GM23338 (cell line): ENCODE data around the gene WDR27. TPM values are rescaled to one million over a fixed set of nuclear protein-coding genes. Genes with fewer than 3 reads are reported as not detected.

ENCODE experiments used
- ATAC-seq: fragments of 200-7000 bp; cut with Tn5 transposase; 3 replicates; pipeline ENCODE4 v1.9.1; 2020
- DNase-seq: peaks from one replicate; pipeline ENCODE4 v3.0.0-alpha.2; 2015; ENCODE audit warnings: low spot score
- H2AFZ ChIP-seq: fragments of 200-600 bp; sonication (generic); 2 replicates; pipeline ENCODE4 v1.8.0; 2016; ENCODE audit warnings: antibody characterized with exemption, mild to moderate bottlenecking, moderate library complexity
- H3F3A ChIP-seq: fragments of 200-600 bp; sonication (generic); replicated peaks from 2 replicates; pipeline ENCODE4 v1.8.0; 2017; ENCODE audit warnings: antibody characterized with exemption, mixed run types, low read depth
- H3K27ac ChIP-seq: fragments of 200-600 bp; sonication (generic); 2 replicates; pipeline ENCODE4 v1.6.1; 2016; ENCODE audit warnings: low read depth
- H3K27me3 ChIP-seq: fragments of 200-600 bp; sonication (generic); 2 replicates; pipeline ENCODE4 v1.8.0; 2016; ENCODE audit warnings: mild to moderate bottlenecking, mixed run types, moderate library complexity; ENCODE audit not compliant: insufficient read depth
- H3K36me3 ChIP-seq: fragments of 200-600 bp; sonication (generic); 2 replicates; pipeline ENCODE4 v1.8.0; 2016; ENCODE audit warnings: mild to moderate bottlenecking; ENCODE audit not compliant: insufficient read depth
- H3K4me1 ChIP-seq: fragments of 200-600 bp; sonication (generic); 2 replicates; pipeline ENCODE4 v1.8.0; 2016; ENCODE audit warnings: mild to moderate bottlenecking, moderate library complexity; ENCODE audit not compliant: insufficient read depth
- H3K4me2 ChIP-seq: fragments of 200-600 bp; sonication (generic); 2 replicates; pipeline ENCODE4 v1.7.1; 2017; ENCODE audit warnings: mixed run types
- H3K4me3 ChIP-seq: fragments of 200-600 bp; sonication (generic); 2 replicates; pipeline ENCODE4 v1.6.1; 2016; ENCODE audit warnings: mixed run types
- H3K79me2 ChIP-seq: fragments of 200-600 bp; sonication (generic); replicated peaks from 2 replicates; pipeline ENCODE4 v1.8.0; 2017; ENCODE audit warnings: mild to moderate bottlenecking; ENCODE audit not compliant: insufficient read depth
- H3K9me2 ChIP-seq: fragments of 200-600 bp; sonication (generic); 2 replicates; pipeline ENCODE4 v1.8.0; 2017; ENCODE audit not compliant: insufficient read depth
- H4K20me1 ChIP-seq: fragments of 200-600 bp; sonication (generic); replicated peaks from 2 replicates; pipeline ENCODE4 v1.8.0; 2017; ENCODE audit warnings: mild to moderate bottlenecking; ENCODE audit not compliant: insufficient read depth
- H3K27ac Mint-ChIP-seq: 2 replicates; pipeline ENCODE4 v1.8.0; 2020; ENCODE audit warnings: inconsistent platforms, mild to moderate bottlenecking, moderate library complexity, mixed read lengths
- H3K27me3 Mint-ChIP-seq: 3 replicates; pipeline ENCODE4 v1.8.0; 2022; ENCODE audit warnings: low read depth, mild to moderate bottlenecking, moderate library complexity, mixed read lengths, inconsistent platforms; ENCODE audit not compliant: insufficient read depth, poor library complexity
- H3K36me3 Mint-ChIP-seq: 3 replicates; pipeline ENCODE4 v1.8.0; 2021; ENCODE audit warnings: low read depth, mild to moderate bottlenecking, inconsistent platforms, moderate library complexity, mixed read lengths
- H3K4me1 Mint-ChIP-seq: 3 replicates; pipeline ENCODE4 v1.8.0; 2020; ENCODE audit warnings: mild to moderate bottlenecking, inconsistent platforms, mixed read lengths
- H3K4me3 Mint-ChIP-seq: 3 replicates; pipeline ENCODE4 v1.8.0; 2021; ENCODE audit warnings: moderate library complexity, mild to moderate bottlenecking, inconsistent platforms, mixed read lengths
- H3K9me3 Mint-ChIP-seq: 3 replicates; pipeline ENCODE4 v1.8.0; 2020; ENCODE audit warnings: moderate library complexity, mild to moderate bottlenecking, inconsistent platforms, mixed read lengths
- CREB1 ChIP-seq: fragments of 250-450 bp; sonication (Bioruptor Pico); IDR thresholded peaks from 2 replicates; pipeline ENCODE4 v1.5.0; 2020; ENCODE audit warnings: low read depth, mild to moderate bottlenecking, moderate library complexity
- CTCF ChIP-seq, 2 experiments: fragments of 200-600 bp in 1 of 2; sonication (generic) in 1 of 2; conservative IDR thresholded peaks; 2 replicates each; pipeline versions ENCODE4 v1.5.1 to v1.6.1; 2016 to 2017; ENCODE audit warnings: antibody characterized with exemption in 2 of 2, low read depth in 2 of 2, mild to moderate bottlenecking in 2 of 2, moderate library complexity in 1 of 2
- ETS1 ChIP-seq: IDR thresholded peaks from 2 replicates; pipeline ENCODE4 v1.6.1; 2016; ENCODE audit warnings: antibody characterized with exemption
- EZH2 ChIP-seq: fragments of 200-600 bp; sonication (generic); IDR thresholded peaks from one replicate; pipeline ENCODE4 v1.8.0; 2017; ENCODE audit warnings: antibody characterized with exemption, mild to moderate bottlenecking, low read depth; ENCODE audit not compliant: unreplicated experiment
- EZH2phosphoT487 ChIP-seq: fragments of 200-600 bp; sonication (generic); IDR thresholded peaks from one replicate; pipeline ENCODE4 v1.8.1; 2018; ENCODE audit warnings: antibody characterized with exemption; ENCODE audit not compliant: unreplicated experiment
- JUNB ChIP-seq: IDR thresholded peaks from one replicate; pipeline ENCODE4 v1.6.1; 2016; ENCODE audit warnings: antibody characterized with exemption; ENCODE audit not compliant: unreplicated experiment
- REST ChIP-seq: IDR thresholded peaks from one replicate; pipeline ENCODE4 v1.6.1; 2018; ENCODE audit warnings: antibody characterized with exemption; ENCODE audit not compliant: unreplicated experiment
- STAT1 ChIP-seq: IDR thresholded peaks from one replicate; pipeline ENCODE4 v1.6.1; 2016; ENCODE audit warnings: antibody characterized with exemption; ENCODE audit not compliant: unreplicated experiment
- ZNF114 ChIP-seq: fragments of 250-450 bp; sonication (Bioruptor Pico); IDR thresholded peaks from 2 replicates; pipeline ENCODE4 v1.5.0; 2020; ENCODE audit warnings: mild to moderate bottlenecking, moderate library complexity
- ZNF331 ChIP-seq: fragments of 250-450 bp; sonication (Bioruptor Pico); IDR thresholded peaks from 2 replicates; pipeline ENCODE4 v1.5.0; 2020; ENCODE audit warnings: low read depth, mild to moderate bottlenecking, moderate library complexity
- ZNF462 ChIP-seq: fragments of 250-450 bp; sonication (Bioruptor Pico); IDR thresholded peaks from 2 replicates; pipeline ENCODE4 v1.5.0; 2020; ENCODE audit warnings: mild to moderate bottlenecking, moderate library complexity
- polyA plus RNA-seq: library from polyadenylated mRNA; unstranded; fragments of >200 nt; fragmentation: Nextera tagmentation; extraction: Ambion mirVana; gene quantifications from 2 replicates; pipeline ENCODE4 v1.2.1, GENCODE V29; 2016
- total RNA-seq: library from RNA; depleted of rRNA; stranded (reverse); fragments of >200 nt; shearing (Covaris generic); gene quantifications from 2 replicates; pipeline ENCODE4 v1.2.3, GENCODE V29; 2014

The WDR27 gene
- total and polyA plus RNA-seq, 2 experiments from 2014 or later = 55.3 to 80.4 TPM

GRCh38 chr6:169643521-169643920 lies 58.3 kb downstream of the WDR27 start (continued):
- TF ChIP-seq ZNF462 (CRISPR knock-in tag) (no peak), CREB1 (CRISPR knock-in tag) (no peak)

GRCh38 chr6:169642455-169642854 lies 59.4 kb downstream of the WDR27 start:
- Histone ChIP-seq H3K4me1 (no peaks in the 10 kb centered on the region), H3K36me3 (no peaks in the 10 kb centered on the region), H3K4me2 (no peak overlapping the region), H3K4me3 (no peak overlapping the region), H3K9me2 (no peaks in the 10 kb centered on the region), H4K20me1 (peaks cover 2% of the 10 kb centered on the region; the same call in 1 of the 2 replicates), H3K27me3 (no peaks in the 10 kb centered on the region), H3K79me2 (no peaks in the 10 kb centered on the region), H3F3A (peaks cover 3% of the 10 kb centered on the region), H2AFZ (no peak overlapping the region), H3K27ac (no peak overlapping the region)
- Mint-ChIP-seq H3K4me3 (no peak overlapping the region), H3K4me1 (no peaks in the 10 kb centered on the region), H3K36me3 (peaks cover 31% of the 10 kb centered on the region), H3K27ac (no peak overlapping the region), H3K27me3 (no peaks in the 10 kb centered on the region), H3K9me3 (no peaks in the 10 kb centered on the region)
- ATAC-seq (peak; percentile 55), DNase-seq (no peak)
- TF ChIP-seq EZH2phosphoT487 (no peak), ZNF114 (CRISPR knock-in tag) (no peak), EZH2 (no peak), ZNF331 (CRISPR knock-in tag) (no peak), JUNB (no peak), REST (no peak), CTCF (conservative IDR thresholded peaks at IDR 0.05; ENCODE audit: low read depth in 2 of 2) (no peak; a peak in 1 of 4 replicates), CREB1 (CRISPR knock-in tag) (no peak), ETS1 (no peak), STAT1 (no peak)
